ACC112 (cell line): ENCODE data around the gene TNP2.

Experiments
- H2AFZ ChIP-seq: fragments of 200-600 bp; sonication (generic); one replicate; pipeline ENCODE4 v1.6.0; 2017; ENCODE audit warnings: antibody characterized with exemption, low read length; ENCODE audit not compliant: unreplicated experiment
- H3K27ac ChIP-seq: fragments of 200-600 bp; sonication (generic); 2 replicates; pipeline ENCODE4 v1.5.1; 2014; ENCODE audit warnings: low read depth, mild to moderate bottlenecking, antibody characterized with exemption, low read length, moderate library complexity
- H3K27me3 ChIP-seq: fragments of 200-600 bp; sonication (generic); 2 replicates; pipeline ENCODE4 v1.6.1; 2014; ENCODE audit warnings: mild to moderate bottlenecking, antibody characterized with exemption, low read length, moderate library complexity, mixed read lengths; ENCODE audit not compliant: insufficient read depth
- H3K36me3 ChIP-seq: fragments of 200-600 bp; sonication (generic); 2 replicates; pipeline ENCODE4 v1.6.1; 2016; ENCODE audit warnings: mild to moderate bottlenecking, antibody characterized with exemption, low read length, moderate library complexity, mixed read lengths; ENCODE audit not compliant: insufficient read depth
- H3K4me1 ChIP-seq: fragments of 200-600 bp; sonication (generic); one replicate; pipeline ENCODE4 v1.6.1; 2016; ENCODE audit warnings: low read length, mixed read lengths; ENCODE audit not compliant: insufficient read depth, unreplicated experiment, control insufficient read depth
- H3K4me3 ChIP-seq: fragments of 200-600 bp; sonication (generic); 2 replicates; pipeline ENCODE4 v1.5.1; 2014; ENCODE audit warnings: mild to moderate bottlenecking, low read depth, low read length
- H3K79me2 ChIP-seq: fragments of 200-600 bp; sonication (generic); one replicate; pipeline ENCODE4 v1.6.0; 2016; ENCODE audit warnings: low read length; ENCODE audit not compliant: control insufficient read depth, unreplicated experiment, insufficient read depth

TNP2 gene

GRCh38 chr16:11245988-11246387, 23.1 kb downstream of the TNP2 start:
- Histone ChIP-seq H2AFZ (no peak overlapping the region), H3K36me3 (no peaks in the 10 kb centered on the region), H3K4me3 (no peak overlapping the region), H3K4me1 (no peaks in the 10 kb centered on the region), H3K27ac (no peak overlapping the region), H3K27me3 (no peaks in the 10 kb centered on the region), H3K79me2 (no peaks in the 10 kb centered on the region)

- H3K4me3 ChIP-seq: no peak overlapping the region
- H3K36me3 ChIP-seq: no peaks in the 10 kb centered on the region
- H3K79me2 ChIP-seq: no peaks in the 10 kb centered on the region
- H3K27me3 ChIP-seq: no peaks in the 10 kb centered on the region
- no peak overlapping the region for H3K27ac ChIP-seq
- no peaks in the 10 kb centered on the region for H3K4me1 ChIP-seq
- H2AFZ ChIP-seq: no peak overlapping the region
Measured at GRCh38 chr16:11245222-11245737, 23.8 kb downstream of the TNP2 start.

GRCh38 chr16:11242658-11243057, 26.5 kb downstream of the TNP2 start:
- H3K79me2 ChIP-seq: no peaks in the 10 kb centered on the region
- H3K36me3 ChIP-seq: no peaks in the 10 kb centered on the region
- H3K4me1 ChIP-seq: no peaks in the 10 kb centered on the region
- H3K27me3 ChIP-seq: no peaks in the 10 kb centered on the region
- H3K4me3 ChIP-seq: no peak overlapping the region
- no peak overlapping the region for H3K27ac ChIP-seq
- H2AFZ ChIP-seq: no peak overlapping the region

- H3K36me3 ChIP-seq: no peaks in the 10 kb centered on the region
- H3K79me2 ChIP-seq: no peaks in the 10 kb centered on the region
- no peaks in the 10 kb centered on the region for H3K4me1 ChIP-seq
- no peaks in the 10 kb centered on the region for H3K27me3 ChIP-seq
- H2AFZ ChIP-seq: no peak overlapping the region
- H3K4me3 ChIP-seq: no peak overlapping the region
- H3K27ac ChIP-seq: no peak overlapping the region
Measured at GRCh38 chr16:11241480-11242204, 27.5 kb downstream of the TNP2 start.

- no peaks in the 10 kb centered on the region for H3K4me1 ChIP-seq
- no peak overlapping the region for H3K27ac ChIP-seq
- no peak overlapping the region for H3K4me3 ChIP-seq
- H2AFZ ChIP-seq: no peak overlapping the region
- H3K36me3 ChIP-seq: no peaks in the 10 kb centered on the region
- no peaks in the 10 kb centered on the region for H3K27me3 ChIP-seq
- no peaks in the 10 kb centered on the region for H3K79me2 ChIP-seq
Measured at GRCh38 chr16:11240636-11241473, 28.3 kb downstream of the TNP2 start.

- Histone ChIP-seq H3K36me3 (no peaks in the 10 kb centered on the region), H3K4me1 (no peaks in the 10 kb centered on the region), H3K27ac (no peak overlapping the region), H3K4me3 (no peak overlapping the region), H2AFZ (no peak overlapping the region), H3K27me3 (no peaks in the 10 kb centered on the region), H3K79me2 (no peaks in the 10 kb centered on the region)
Measured at GRCh38 chr16:11239644-11240632, 29.2 kb downstream of the TNP2 start.

GRCh38 chr16:11238272-11239202, 30.6 kb downstream of the TNP2 start:
- H3K79me2 ChIP-seq: no peaks in the 10 kb centered on the region
- H3K4me3 ChIP-seq: no peak overlapping the region
- H3K4me1 ChIP-seq: no peaks in the 10 kb centered on the region
- no peaks in the 10 kb centered on the region for H3K27me3 ChIP-seq
- no peaks in the 10 kb centered on the region for H3K36me3 ChIP-seq
- no peak overlapping the region for H3K27ac ChIP-seq
- H2AFZ ChIP-seq: no peak overlapping the region

GRCh38 chr16:11236461-11237254, 32.5 kb downstream of the TNP2 start:
- H3K27me3 ChIP-seq: no peaks in the 10 kb centered on the region
- no peaks in the 10 kb centered on the region for H3K36me3 ChIP-seq
- H3K4me3 ChIP-seq: no peak overlapping the region
- no peaks in the 10 kb centered on the region for H3K4me1 ChIP-seq
- no peak overlapping the region for H3K27ac ChIP-seq
- H3K79me2 ChIP-seq: no peaks in the 10 kb centered on the region
- no peak overlapping the region for H2AFZ ChIP-seq

- Histone ChIP-seq H3K4me1 (no peaks in the 10 kb centered on the region), H3K4me3 (no peak overlapping the region), H3K79me2 (no peaks in the 10 kb centered on the region), H3K27me3 (no peaks in the 10 kb centered on the region), H3K36me3 (no peaks in the 10 kb centered on the region), H3K27ac (no peak overlapping the region), H2AFZ (no peak overlapping the region)
Measured at GRCh38 chr16:11235703-11235991, 33.5 kb downstream of the TNP2 start.
